Measurements from ENCODE around the gene ADORA2A. TPM values are rescaled to one million over a fixed set of nuclear protein-coding genes. Genes with fewer than 3 reads are reported as not detected.

ADORA2A gene
- total and polyA plus RNA-seq, 2 of the 13 experiments (the other 11 are each of a cell fraction or from before 2014, with no cell fraction given) = 3.3 to 5.0 TPM

- no peaks in the 10 kb centered on the region for H3K79me2 ChIP-seq (ENCODE audit: insufficient read depth, low read length)
- TF ChIP-seq SNAI1 (CRISPR knock-in tag; IDR thresholded peaks at IDR 0.05; ENCODE audit: borderline replicate concordance) (no peak), ZNF576 (CRISPR knock-in tag; IDR thresholded peaks at IDR 0.05) (no peak), UBTF (CRISPR knock-in tag; IDR thresholded peaks at IDR 0.05) (no peak), HHEX (CRISPR knock-in tag; IDR thresholded peaks at IDR 0.05) (no peak), PHF20 (CRISPR knock-in tag; IDR thresholded peaks at IDR 0.05) (no peak), ZNF124 (CRISPR knock-in tag; IDR thresholded peaks at IDR 0.05) (no peak), FOXK2 (IDR thresholded peaks at IDR 0.05) (no peak), IRX3 (CRISPR knock-in tag; IDR thresholded peaks at IDR 0.05; ENCODE audit: borderline replicate concordance, low read depth) (no peak), ZNF7 (CRISPR knock-in tag; IDR thresholded peaks at IDR 0.05) (no peak), ZNF503 (CRISPR knock-in tag; IDR thresholded peaks at IDR 0.05) (no peak), SMAD9 (CRISPR knock-in tag; IDR thresholded peaks at IDR 0.05) (no peak), AKNA (CRISPR knock-in tag; IDR thresholded peaks at IDR 0.05; ENCODE audit: borderline replicate concordance) (no peak)
- no peaks in the 10 kb centered on the region; the same call in 1 of the 2 replicates for H4K20me1 ChIP-seq (ENCODE audit: insufficient read depth, low read length)
- H3K27ac ChIP-seq (ENCODE audit: extremely low read length, insufficient read depth, low read length) = no peak overlapping the region
- H3K27me3 ChIP-seq (ENCODE audit: control insufficient read depth in 1 of 2, insufficient read depth in 2 of 2, low read length in 2 of 2) = no peaks in the 10 kb centered on the region
- H2AFZ ChIP-seq (ENCODE audit: low read length) = no peak overlapping the region
- no peaks in the 10 kb centered on the region for H3K9me3 ChIP-seq (ENCODE audit: low read length)
- DNase-seq (ENCODE audit: low spot score) (no peak), ATAC-seq (no peak), FAIRE-seq (no peak)
- BruUV-seq (replicated peaks) = no TSS peak
- H3K36me3 ChIP-seq (replicated peaks in 1 of 2; ENCODE audit: control insufficient read depth in 1 of 2, insufficient read depth in 2 of 2, low read length in 2 of 2) = peaks cover 16 to 59% of the 10 kb centered on the region in 2 experiments
- H3K4me1 ChIP-seq (ENCODE audit: insufficient read depth, low read length) = peaks cover 10% of the 10 kb centered on the region; the same call in 1 of the 2 replicates
- CTCF ChIA-PET (ENCODE audit: low intra/inter-chr PET ratio, low total read pairs) = no interaction called here
- H3K9ac ChIP-seq (ENCODE audit: insufficient read depth, low read depth, low read length) = no peak overlapping the region
- intact Hi-C loops (cut with micrococcal nuclease; ENCODE audit: unreplicated experiment) (no loop called here), in situ Hi-C loops (cut with HindIII; ENCODE audit: extremely low pct_ligation_motif_present, low pct_unique_long_range_greater_than_20kb) (loop anchor here (5.0 kb wide), 1 partner anchor 41 kb away; no protein-coding TSS in a partner anchor)
- H3K4me3 ChIP-seq (replicated peaks in 1 of 3; ENCODE audit: insufficient read depth in 1 of 3, low read depth in 2 of 3, low read length in 3 of 3) = no peak overlapping the region
- whole genome bisulfite sequencing (ENCODE audit: low lambda C conversion rate) = 95% methylated on average over 3 of the region's 3 CpGs
- POLR2A ChIA-PET = no interaction called here
- no peak overlapping the region for H3K4me2 ChIP-seq (ENCODE audit: low read depth, low read length)
Measured at GRCh38 chr22:24403346-24403745, 24.1 kb upstream of the ADORA2A start.

Measured in HepG2 (cell line).